Neural progenitor cell (in vitro differentiated cells): Measurements from ENCODE around the gene HOXA13. TPM values are rescaled to one million over a fixed set of nuclear protein-coding genes. Genes with fewer than 3 reads are reported as not detected.

ENCODE experiments used
- DNase-seq: peaks from one replicate; pipeline ENCODE4 v3.0.0-alpha.2; 2016; ENCODE audit warnings: low spot score
- H2AFZ ChIP-seq: fragments of 200-600 bp; sonication (generic); replicated peaks from 2 replicates; pipeline ENCODE4 v1.6.1; 2016; ENCODE audit warnings: antibody characterized with exemption
- H3F3A ChIP-seq: fragments of 200-600 bp; sonication (generic); 2 replicates; pipeline ENCODE4 v1.6.1; 2016; ENCODE audit warnings: antibody characterized with exemption, low read depth
- H3K27ac ChIP-seq: fragments of 200-600 bp; sonication (generic); 2 replicates; pipeline ENCODE4 v1.5.1; 2016; ENCODE audit warnings: mild to moderate bottlenecking
- H3K27me3 ChIP-seq: fragments of 200-600 bp; sonication (generic); 2 replicates; pipeline ENCODE4 v1.6.1; 2016; ENCODE audit warnings: mild to moderate bottlenecking, moderate library complexity
- H3K36me3 ChIP-seq: fragments of 200-600 bp; sonication (generic); 2 replicates; pipeline ENCODE4 v1.5.1; 2016
- H3K4me1 ChIP-seq: fragments of 200-600 bp; sonication (generic); 2 replicates; pipeline ENCODE4 v1.6.1; 2016; ENCODE audit warnings: mixed run types
- H3K4me2 ChIP-seq: fragments of 200-600 bp; sonication (generic); 2 replicates; pipeline ENCODE4 v1.6.1; 2016
- H3K4me3 ChIP-seq: fragments of 200-600 bp; sonication (generic); 2 replicates; pipeline ENCODE4 v1.5.1; 2016
- H3K79me2 ChIP-seq: fragments of 200-600 bp; sonication (generic); 2 replicates; pipeline ENCODE4 v1.6.1; 2016; ENCODE audit warnings: low read depth
- H3K9ac ChIP-seq: fragments of 200-600 bp; sonication (generic); 2 replicates; pipeline ENCODE4 v1.6.1; 2016
- H3K9me3 ChIP-seq: fragments of 200-600 bp; sonication (generic); 2 replicates; pipeline ENCODE4 v1.5.1; 2016; ENCODE audit warnings: low read depth
- H4K20me1 ChIP-seq: fragments of 200-600 bp; sonication (generic); 2 replicates; pipeline ENCODE4 v1.6.1; 2016; ENCODE audit warnings: low read depth
- H3K27ac Mint-ChIP-seq: 3 replicates; pipeline ENCODE4 v1.8.0; 2021; ENCODE audit warnings: mixed read lengths
- H3K27me3 Mint-ChIP-seq: 2 replicates; pipeline ENCODE4 v1.8.0; 2022; ENCODE audit warnings: low read depth, mild to moderate bottlenecking, inconsistent platforms, moderate library complexity, mixed read lengths; ENCODE audit not compliant: insufficient read depth
- H3K36me3 Mint-ChIP-seq: 3 replicates; pipeline ENCODE4 v1.8.0; 2021; ENCODE audit warnings: mixed read lengths
- H3K4me1 Mint-ChIP-seq: 3 replicates; pipeline ENCODE4 v1.8.0; 2021; ENCODE audit warnings: mixed read lengths
- H3K4me3 Mint-ChIP-seq: 3 replicates; pipeline ENCODE4 v1.8.0; 2021; ENCODE audit warnings: mild to moderate bottlenecking, moderate library complexity, mixed read lengths
- H3K9me3 Mint-ChIP-seq: 3 replicates; pipeline ENCODE4 v1.8.0; 2020; ENCODE audit warnings: mixed read lengths
- CTCF ChIP-seq: fragments of 200-600 bp; sonication (generic); IDR thresholded peaks from 2 replicates; pipeline ENCODE4 v1.5.1; 2017; ENCODE audit warnings: antibody characterized with exemption, mild to moderate bottlenecking
- EZH2 ChIP-seq: fragments of 200-600 bp; sonication (generic); IDR thresholded peaks from 2 replicates; pipeline ENCODE4 v1.6.1; 2017; ENCODE audit warnings: antibody characterized with exemption, mild to moderate bottlenecking, moderate library complexity
- EZH2phosphoT487 ChIP-seq: fragments of 200-600 bp; sonication (generic); IDR thresholded peaks from 2 replicates; pipeline ENCODE4 v1.6.1; 2017; ENCODE audit warnings: antibody characterized with exemption
- total RNA-seq: library from RNA; depleted of rRNA; stranded (reverse); fragments of >200 nt; gene quantifications from 2 replicates; pipeline ENCODE4 v1.2.3, GENCODE V29; 2015; ENCODE audit warnings: low replicate concordance

Gene HOXA13
- total RNA-seq, 1 donor from 2014 or later, result not detected

GRCh38 chr7:27180431-27181420, 19.2 kb downstream of the HOXA13 start:
- Histone ChIP-seq H3K79me2 (no peaks in the 10 kb centered on the region), H3K27ac (no peak overlapping the region), H3K4me1 (peaks cover 14% of the 10 kb centered on the region), H3K4me3 (no peak overlapping the region), H2AFZ (no peak overlapping the region), H3K4me2 (no peak overlapping the region), H3K9ac (no peak overlapping the region), H3K36me3 (no peaks in the 10 kb centered on the region), H3F3A (peaks cover 17% of the 10 kb centered on the region), H4K20me1 (peaks cover 100% of the 10 kb centered on the region), H3K9me3 (no peaks in the 10 kb centered on the region), H3K27me3 (peaks cover 100% of the 10 kb centered on the region)
- TF ChIP-seq CTCF (no peak), EZH2phosphoT487 (no peak), EZH2 (no peak)
- no peak overlapping the region for H3K4me3 Mint-ChIP-seq
- peaks cover 18% of the 10 kb centered on the region for H3K9me3 Mint-ChIP-seq
- peaks cover 13% of the 10 kb centered on the region for H3K4me1 Mint-ChIP-seq
- H3K27me3 Mint-ChIP-seq, result peaks cover 96% of the 10 kb centered on the region
- no peak overlapping the region for H3K27ac Mint-ChIP-seq
- H3K36me3 Mint-ChIP-seq, result no peaks in the 10 kb centered on the region
- no peak for DNase-seq

- peaks cover 18% of the 10 kb centered on the region for H3K9me3 Mint-ChIP-seq
- Histone ChIP-seq H4K20me1 (peaks cover 100% of the 10 kb centered on the region), H3K9me3 (no peaks in the 10 kb centered on the region), H3K9ac (no peak overlapping the region), H3K27me3 (peaks cover 100% of the 10 kb centered on the region), H2AFZ (no peak overlapping the region), H3K27ac (no peak overlapping the region), H3K4me1 (peaks cover 14% of the 10 kb centered on the region), H3K79me2 (no peaks in the 10 kb centered on the region), H3K4me3 (no peak overlapping the region), H3K4me2 (no peak overlapping the region), H3K36me3 (no peaks in the 10 kb centered on the region), H3F3A (peaks cover 17% of the 10 kb centered on the region)
- peaks cover 10% of the 10 kb centered on the region for H3K4me1 Mint-ChIP-seq
- DNase-seq, result peak; percentile 62
- TF ChIP-seq EZH2 (peak; percentile 98), EZH2phosphoT487 (peak; percentile 93), CTCF (peak; percentile 91)
- H3K27ac Mint-ChIP-seq, result no peak overlapping the region
- no peaks in the 10 kb centered on the region for H3K36me3 Mint-ChIP-seq
- peaks cover 96% of the 10 kb centered on the region for H3K27me3 Mint-ChIP-seq
- peak overlapping the region; percentile 5 for H3K4me3 Mint-ChIP-seq
Observed at GRCh38 chr7:27179503-27180430, 20.1 kb downstream of the HOXA13 start.

- H3K9ac ChIP-seq, result no peak overlapping the region
- Mint-ChIP-seq H3K27me3 (peaks cover 95% of the 10 kb centered on the region), H3K9me3 (peaks cover 18% of the 10 kb centered on the region), H3K27ac (no peak overlapping the region), H3K36me3 (no peaks in the 10 kb centered on the region), H3K4me3 (peak overlapping the region; percentile 5), H3K4me1 (peaks cover 8% of the 10 kb centered on the region)
- peaks cover 14% of the 10 kb centered on the region for H3K4me1 ChIP-seq
- peaks cover 15% of the 10 kb centered on the region for H3F3A ChIP-seq
- H3K36me3 ChIP-seq, result no peaks in the 10 kb centered on the region
- no peak overlapping the region for H3K4me3 ChIP-seq
- no peak for DNase-seq
- H4K20me1 ChIP-seq, result peaks cover 100% of the 10 kb centered on the region
- H2AFZ ChIP-seq, result no peak overlapping the region
- peaks cover 100% of the 10 kb centered on the region for H3K27me3 ChIP-seq
- H3K27ac ChIP-seq, result no peak overlapping the region
- H3K4me2 ChIP-seq, result no peak overlapping the region
- H3K79me2 ChIP-seq, result no peaks in the 10 kb centered on the region
- TF ChIP-seq EZH2phosphoT487 (peak; percentile 35), EZH2 (peak; percentile 72), CTCF (no peak)
- no peaks in the 10 kb centered on the region for H3K9me3 ChIP-seq
Observed at GRCh38 chr7:27179030-27179429, 20.9 kb downstream of the HOXA13 start.
